Heart left ventricle (tissue), 13 donors: Measurements from ENCODE around the gene SOWAHC.

Source experiments
- CTCF ChIP-seq, 12 donors: fragments of 200-600 bp; sonication (generic) in 4 of 12; IDR thresholded peaks; one replicate each; pipeline versions ENCODE4 v1.5.0 to v1.8.0; 2018 to 2022; ENCODE audit warnings: antibody characterized with exemption in 12 of 12, mild to moderate bottlenecking in 5 of 12
- POLR2A ChIP-seq, 2 donors: fragments of 450-650 bp; IDR thresholded peaks; one replicate each; pipeline ENCODE4 v1.6.1; 2017; ENCODE audit warnings: antibody characterized with exemption in 2 of 2, mild to moderate bottlenecking in 2 of 2, moderate library complexity in 2 of 2
- donor health status: ischemic (EF 13 %, LVEDD 7.1; RV severe dilation, severe dysfunction).
- donor health status: DM: no; HTN: yes; CAD: no.
- donor health status: DM: no; HTN: no; CAD: no.
- donor health status: ischemic (EF 25% LVEDD 6.9; RV normal size, moderate dysfunction).
- donor health status: ischemic (EF 25% LVEDD 5.7; RV mildly dilated, moderate dysfunction).
- donor health status: ischemic (EF 35%, LVEDD 5.7; RV mildly dilated, moderate dysfunction).
- donor health status: nonischemic (EF 11% LVEDD 7.7; RV severe dilation, severe dysfunction).
- donor health status: DM: yes; HTN: yes; CAD: no.
- donor health status: PGD.
- donor health status: ischemic (EF 29% LVEDD 5.4; RV normal size, mild dysfunction).
- donor health status: nonischemic (EF 23%, LVEDD 6.1; RV moderate dilation, normal function).

GRCh38 chr2:109624339-109624738, 10.2 kb downstream of the SOWAHC start:
- no peak for TF ChIP-seq CTCF (IDR thresholded peaks at IDR 0.05)
- no peak for TF ChIP-seq POLR2A (IDR thresholded peaks at IDR 0.05)
